GM18520 (cell line): ENCODE results near the gene ZNF512.
"Not testable (repeated sequence)": the region's sequence is repeated elsewhere in the genome, so short reads cannot be mapped to it uniquely, and the experiment has no call there.

Source experiments
- ATAC-seq: cut with Tn5 transposase; IDR thresholded peaks from one replicate; pipeline ENCODE4 v1.9.1; 2021; ENCODE audit not compliant: unreplicated experiment

The ZNF512 gene

GRCh38 chr2:27630257-27630656, 47.4 kb downstream of the ZNF512 start:
- ATAC-seq: not testable (repeated sequence)

GRCh38 chr2:27634291-27634690, 51.4 kb downstream of the ZNF512 start:
- no peak for ATAC-seq

- no peak for ATAC-seq
Observed at GRCh38 chr2:27636766-27637165, 53.9 kb downstream of the ZNF512 start.

GRCh38 chr2:27638037-27638637, 55.3 kb downstream of the ZNF512 start:
- ATAC-seq: no peak

GRCh38 chr2:27638709-27639108, 55.9 kb downstream of the ZNF512 start:
- no peak for ATAC-seq

GRCh38 chr2:27640722-27641245, 57.9 kb downstream of the ZNF512 start:
- ATAC-seq: no peak

GRCh38 chr2:27645197-27645596, 62.4 kb downstream of the ZNF512 start:
- ATAC-seq: no peak

GRCh38 chr2:27647289-27647688, 64.4 kb downstream of the ZNF512 start:
- ATAC-seq: no peak

- no peak for ATAC-seq
Observed at GRCh38 chr2:27647737-27648136, 64.9 kb downstream of the ZNF512 start.

GRCh38 chr2:27651056-27651455, 68.2 kb downstream of the ZNF512 start:
- no peak for ATAC-seq

GRCh38 chr2:27652341-27652740, 69.5 kb downstream of the ZNF512 start:
- no peak for ATAC-seq

GRCh38 chr2:27652790-27653189, 69.9 kb downstream of the ZNF512 start:
- ATAC-seq: no peak

- no peak for ATAC-seq
Observed at GRCh38 chr2:27653397-27653796, 70.6 kb downstream of the ZNF512 start.

GRCh38 chr2:27655155-27655951, 72.5 kb downstream of the ZNF512 start:
- no peak for ATAC-seq

GRCh38 chr2:27661371-27661770, 78.5 kb downstream of the ZNF512 start:
- ATAC-seq: no peak

- peak; percentile 61 for ATAC-seq
Observed at GRCh38 chr2:27663285-27664153, 80.7 kb downstream of the ZNF512 start, which contains the start of the genes SLC4A1AP and SUPT7L. TSS of gene SLC4A1AP (plus strand) at chr2:27663889. CDS start at chr2:27663915, 26 bp downstream. TSS of gene SUPT7L (minus strand) at chr2:27663614. CDS start at chr2:27662192, 1,422 bp downstream.

GRCh38 chr2:27664154-27664574, 81.3 kb downstream of the ZNF512 start:
- ATAC-seq: no peak

GRCh38 chr2:27664622-27665363, 82.0 kb downstream of the ZNF512 start:
- ATAC-seq: no peak

- ATAC-seq: no peak
Observed at GRCh38 chr2:27667446-27667845, 84.6 kb downstream of the ZNF512 start.

- ATAC-seq: no peak
Observed at GRCh38 chr2:27671235-27671634, 88.4 kb downstream of the ZNF512 start.
